Type B pancreatic cell (in vitro differentiated cells): Measurements from ENCODE around the gene TMOD2. TPM values are rescaled to one million over a fixed set of nuclear protein-coding genes. Genes with fewer than 3 reads are reported as not detected.

Experiments used
- DNase-seq: peaks from one replicate; pipeline ENCODE4 v3.0.0; 2021; ENCODE audit warnings: mixed read lengths; ENCODE audit not compliant: unreplicated experiment; ENCODE audit errors: extremely low spot score
- H3K27ac Mint-ChIP-seq: 2 replicates; pipeline ENCODE4 v1.8.0; 2021; ENCODE audit warnings: mild to moderate bottlenecking, mixed read lengths
- H3K27me3 Mint-ChIP-seq: 2 replicates; pipeline ENCODE4 v1.8.0; 2021; ENCODE audit warnings: mixed read lengths
- H3K36me3 Mint-ChIP-seq: 2 replicates; pipeline ENCODE4 v1.8.0; 2021; ENCODE audit warnings: mixed read lengths
- H3K4me1 Mint-ChIP-seq: one replicate; pipeline ENCODE4 v1.8.0; 2021; ENCODE audit warnings: mixed read lengths; ENCODE audit not compliant: unreplicated experiment
- H3K4me3 Mint-ChIP-seq: 2 replicates; pipeline ENCODE4 v1.8.0; 2021; ENCODE audit warnings: mild to moderate bottlenecking, mixed read lengths
- H3K9me3 Mint-ChIP-seq: 2 replicates; pipeline ENCODE4 v1.8.0; 2021; ENCODE audit warnings: mixed read lengths
- CTCF ChIP-seq: fragments of 200-600 bp; sonication (generic); conservative IDR thresholded peaks from 2 replicates; pipeline ENCODE4 v1.5.0; 2021; ENCODE audit warnings: antibody characterized with exemption, mild to moderate bottlenecking
- total RNA-seq: library from RNA; stranded (reverse); gene quantifications from 2 replicates; pipeline ENCODE4 v1.2.1, GENCODE V29; 2021; ENCODE audit warnings: low replicate concordance

The TMOD2 gene
- total RNA-seq, 1 donor from 2014 or later, result 8.3 TPM

GRCh38 chr15:51838270-51838669 lies 86.9 kb downstream of the TMOD2 start:
- TF ChIP-seq CTCF, result no peak
- no peak for DNase-seq
- Mint-ChIP-seq H3K9me3 (no peaks in the 10 kb centered on the region), H3K4me1 (peaks cover 38% of the 10 kb centered on the region), H3K27me3 (no peaks in the 10 kb centered on the region), H3K27ac (peak overlapping the region; percentile 73), H3K4me3 (peak overlapping the region; percentile 65), H3K36me3 (peaks cover 11% of the 10 kb centered on the region)

GRCh38 chr15:51840692-51841091 lies 89.3 kb downstream of the TMOD2 start:
- peaks cover 5% of the 10 kb centered on the region for H3K36me3 Mint-ChIP-seq
- H3K9me3 Mint-ChIP-seq, result no peaks in the 10 kb centered on the region
- H3K27ac Mint-ChIP-seq, result no peak overlapping the region
- no peak for TF ChIP-seq CTCF
- no peaks in the 10 kb centered on the region for H3K27me3 Mint-ChIP-seq
- no peak for DNase-seq
- no peak overlapping the region for H3K4me3 Mint-ChIP-seq
- peaks cover 42% of the 10 kb centered on the region for H3K4me1 Mint-ChIP-seq

GRCh38 chr15:51841406-51842040 lies 90.1 kb downstream of the TMOD2 start:
- no peaks in the 10 kb centered on the region for H3K27me3 Mint-ChIP-seq
- peaks cover 3% of the 10 kb centered on the region for H3K36me3 Mint-ChIP-seq
- H3K4me3 Mint-ChIP-seq, result no peak overlapping the region
- no peak for DNase-seq
- H3K4me1 Mint-ChIP-seq, result peaks cover 42% of the 10 kb centered on the region
- H3K27ac Mint-ChIP-seq, result no peak overlapping the region
- H3K9me3 Mint-ChIP-seq, result no peaks in the 10 kb centered on the region
- no peak for TF ChIP-seq CTCF

GRCh38 chr15:51842265-51842664 lies 90.9 kb downstream of the TMOD2 start:
- TF ChIP-seq CTCF, result no peak
- Mint-ChIP-seq H3K9me3 (no peaks in the 10 kb centered on the region), H3K4me1 (peaks cover 42% of the 10 kb centered on the region), H3K36me3 (no peaks in the 10 kb centered on the region), H3K27ac (no peak overlapping the region), H3K27me3 (no peaks in the 10 kb centered on the region), H3K4me3 (no peak overlapping the region)
- DNase-seq, result no peak

- Mint-ChIP-seq H3K27me3 (no peaks in the 10 kb centered on the region), H3K27ac (peak overlapping the region; percentile 77), H3K4me3 (peak overlapping the region; percentile 16), H3K36me3 (no peaks in the 10 kb centered on the region), H3K9me3 (no peaks in the 10 kb centered on the region), H3K4me1 (peaks cover 35% of the 10 kb centered on the region)
- TF ChIP-seq CTCF, result no peak
- DNase-seq, result no peak
Measured at GRCh38 chr15:51842852-51843737, 91.7 kb downstream of the TMOD2 start.
